ENCODE measurements around the gene PTPRD. TPM values are rescaled to one million over a fixed set of nuclear protein-coding genes. Genes with fewer than 3 reads are reported as not detected.

PTPRD gene
- total and polyA plus RNA-seq, 2 of the 4 experiments (the other 2 are of a cell fraction): 0.07 to 0.18 TPM

DNA sequence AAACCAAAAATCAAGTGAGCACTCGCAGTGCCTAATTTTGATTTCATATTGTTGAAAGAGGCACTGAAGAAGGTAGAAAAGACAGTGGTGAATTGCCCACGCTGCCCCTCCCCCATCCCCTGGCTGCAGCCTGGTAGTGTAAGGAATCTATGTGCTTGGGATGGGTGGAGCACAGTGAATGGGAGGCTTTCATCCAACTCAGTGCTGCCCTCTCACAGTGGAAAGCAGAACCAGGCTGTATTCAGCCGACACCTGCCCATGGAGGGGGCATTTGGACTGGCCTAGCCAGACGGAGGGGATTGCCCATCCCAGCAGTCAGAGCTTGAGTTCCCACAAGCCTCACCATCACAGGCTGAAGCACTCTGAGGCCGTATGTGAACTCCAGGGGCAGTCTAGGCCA, 2012.9 kb downstream of the PTPRD start:
- Histone ChIP-seq H3K23ac (ENCODE audit: low read depth, low read length) (no peak overlapping the region), H3K27me3 (ENCODE audit: control insufficient read depth, insufficient read depth, low read length) (no peaks in the 10 kb centered on the region), H4K8ac (ENCODE audit: low read depth in 2 of 2, low read length in 2 of 2) (no peak overlapping the region), H3K4ac (ENCODE audit: low read depth, low read length) (no peak overlapping the region), H4K91ac (ENCODE audit: insufficient read depth, low read depth, low read length) (no peak overlapping the region), H3K9me1 (ENCODE audit: insufficient read depth, low read length) (no peaks in the 10 kb centered on the region), H2AFZ (replicated peaks; ENCODE audit: low read length, poor library complexity) (no peak overlapping the region), H3K9ac (ENCODE audit: low read depth, low read length) (no peak overlapping the region), H4K5ac (ENCODE audit: low read depth, low read length) (no peak overlapping the region), H3K14ac (replicated peaks; ENCODE audit: low read depth, low read length) (no peak overlapping the region), H4K20me1 (ENCODE audit: insufficient read depth, low read length) (no peaks in the 10 kb centered on the region), H2AK9ac (replicated peaks; ENCODE audit: low read depth, low read length, poor library complexity) (no peak overlapping the region), H3K27ac (ENCODE audit: insufficient read depth, low read length) (no peak overlapping the region), H3K18ac (ENCODE audit: low read depth, low read length) (no peak overlapping the region), H3K36me3 (ENCODE audit: control insufficient read depth, insufficient read depth, low read length) (no peaks in the 10 kb centered on the region), H3K4me1 (ENCODE audit: control insufficient read depth, insufficient read depth, low read length) (no peaks in the 10 kb centered on the region), H2BK15ac (ENCODE audit: low read depth, low read length) (no peak overlapping the region), H3K4me2 (ENCODE audit: low read depth, low read length) (no peak overlapping the region), H2BK20ac (ENCODE audit: low read depth, low read length) (no peak overlapping the region), H3K79me1 (ENCODE audit: low read depth in 1 of 2, low read length in 2 of 2) (no peaks in the 10 kb centered on the region), H3K56ac (ENCODE audit: extremely low read depth, insufficient read depth, low read length) (no peak overlapping the region), H3K9me3 (ENCODE audit: control insufficient read depth, insufficient read depth, low read length) (peaks cover 6% of the 10 kb centered on the region), H2AK5ac (ENCODE audit: low read depth, low read length) (no peak overlapping the region), H2BK120ac (ENCODE audit: low read depth, low read length) (no peak overlapping the region), H3K4me3 (ENCODE audit: insufficient read depth, low read depth, low read length) (no peak overlapping the region), H2BK5ac (ENCODE audit: low read depth, low read length, poor library complexity, severe bottlenecking) (no peak overlapping the region)
- DNase-seq (no peak), ATAC-seq (ENCODE audit: low read depth) (no peak)
- no CpG with 5 or more reads among the region's 5 CpGs for WGBS, 2 experiments (ENCODE audit: extremely low coverage in 2 of 2, insufficient read length in 1 of 2)
- ChIA-PET POLR2A (ENCODE audit: unreplicated experiment) (no interaction called here), CTCF (no interaction called here)
- BruUV-seq (replicated peaks): no TSS peak
- in situ Hi-C loops (cut with MboI; ENCODE audit: low sequenced_read_pairs) (no loop called here), dilution Hi-C loops (cut with HindIII; ENCODE audit: low sequenced_read_pairs, unreplicated experiment) (no loop called here), intact Hi-C loops (cut with micrococcal nuclease) (no loop called here)
- TF ChIP-seq SMC3 (IDR thresholded peaks at IDR 0.05; ENCODE audit: low read depth, low read length) (no peak), CHD1 (IDR thresholded peaks at IDR 0.05; ENCODE audit: low read depth, low read length) (no peak), MAFK (IDR thresholded peaks at IDR 0.05; ENCODE audit: low read depth, low read length) (no peak), POLR2A (IDR thresholded peaks at IDR 0.05; ENCODE audit: low read depth, low read length) (no peak), RFX5 (IDR thresholded peaks at IDR 0.05; ENCODE audit: low read depth, low read length) (no peak), CEBPB (IDR thresholded peaks at IDR 0.05; ENCODE audit: low read depth, low read length) (no peak)
- TF ChIP-seq, protein P1, sequence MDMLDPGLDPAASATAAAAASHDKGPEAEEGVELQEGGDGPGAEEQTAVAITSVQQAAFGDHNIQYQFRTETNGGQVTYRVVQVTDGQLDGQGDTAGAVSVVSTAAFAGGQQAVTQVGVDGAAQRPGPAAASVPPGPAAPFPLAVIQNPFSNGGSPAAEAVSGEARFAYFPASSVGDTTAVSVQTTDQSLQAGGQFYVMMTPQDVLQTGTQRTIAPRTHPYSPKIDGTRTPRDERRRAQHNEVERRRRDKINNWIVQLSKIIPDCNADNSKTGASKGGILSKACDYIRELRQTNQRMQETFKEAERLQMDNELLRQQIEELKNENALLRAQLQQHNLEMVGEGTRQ (IDR thresholded peaks at IDR 0.05; ENCODE audit: low read depth, low read length): no peak
